ENCODE data around the gene HSPA12A. TPM values are rescaled to one million over a fixed set of nuclear protein-coding genes. Genes with fewer than 3 reads are reported as not detected.

Gene HSPA12A
- total and polyA plus RNA-seq, 9 of the 15 experiments (the other 6 are each of a cell fraction or from before 2014, with no cell fraction given) = 0.01 to 0.18 (median 0.04) TPM; not detected in 4

DNA sequence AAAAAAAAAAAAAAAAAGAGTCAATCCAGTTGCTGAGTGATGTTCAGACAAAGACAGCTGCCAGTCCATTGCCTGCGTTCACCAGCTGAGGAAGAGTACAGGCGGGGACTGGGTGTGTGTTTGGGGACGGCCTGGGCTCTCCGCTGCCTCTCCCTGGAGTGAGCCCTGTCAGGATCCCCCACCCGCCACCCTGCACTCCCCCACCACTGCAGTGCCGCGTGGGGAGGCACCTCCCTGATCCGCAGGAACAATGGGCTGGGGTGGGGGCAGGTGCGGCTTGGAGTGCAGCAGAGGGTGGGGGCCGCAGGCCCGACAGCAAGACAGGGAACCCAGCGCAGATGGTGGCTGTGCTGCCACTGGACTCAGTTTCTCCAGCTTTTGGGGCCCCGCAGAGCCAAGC is 1.4 kb downstream of the HSPA12A start:
- ChIA-PET CTCF (ENCODE audit: low intra/inter-chr PET ratio) (no interaction called here), POLR2A (no interaction called here)
- no peak for FAIRE-seq
- Histone ChIP-seq H3K9ac (ENCODE audit: insufficient read depth in 1 of 2, low read depth in 2 of 2, low read length in 2 of 2) (no peak overlapping the region), H3K4me2 (ENCODE audit: insufficient read depth, low read length) (no peak overlapping the region), H2AFZ (ENCODE audit: low read depth, low read length) (no peak overlapping the region), H3K4me1 (replicated peaks in 1 of 2; ENCODE audit: control insufficient read depth in 2 of 2, insufficient read depth in 2 of 2, low read length in 2 of 2) (peaks cover 0 to 18% of the 10 kb centered on the region in 2 experiments; a peak in 2 of 5 replicates), H3K27me3 (ENCODE audit: control insufficient read depth in 2 of 2, insufficient read depth in 2 of 2, low read length in 2 of 2) (peaks cover 0 to 24% of the 10 kb centered on the region in 2 experiments; a peak in 2 of 5 replicates), H4K20me1 (replicated peaks; ENCODE audit: control insufficient read depth, insufficient read depth, low read length) (no peaks in the 10 kb centered on the region), H3K36me3 (ENCODE audit: control insufficient read depth, insufficient read depth, low read length) (no peaks in the 10 kb centered on the region), H3K4me3 (no peak overlapping the region), H3K79me2 (ENCODE audit: control insufficient read depth, insufficient read depth, low read length) (no peaks in the 10 kb centered on the region), H3K9me3 (replicated peaks; ENCODE audit: control insufficient read depth, insufficient read depth, low read depth, low read length) (no peaks in the 10 kb centered on the region), H3K27ac (ENCODE audit: extremely low read depth, low read depth, low read length) (no peak overlapping the region), H3K9me1 (ENCODE audit: control insufficient read depth, insufficient read depth, low read length) (no peaks in the 10 kb centered on the region)
- intact Hi-C loops (cut with micrococcal nuclease) (no loop called here), in situ Hi-C loops (cut with MboI) (no loop called here)
- no TSS peak for BruUV-seq (replicated peaks)
- no peak for TF ChIP-seq TAF7 (tag; IDR thresholded peaks at IDR 0.05)
- TF ChIP-seq ZNF197 (CRISPR knock-in tag; IDR thresholded peaks at IDR 0.05; ENCODE audit: low read depth) = no peak
- TF ChIP-seq SMARCB1 (IDR thresholded peaks at IDR 0.05; ENCODE audit: insufficient read length, low read depth) = no peak
- no peak for TF ChIP-seq ZNF134 (CRISPR knock-in tag; conservative IDR thresholded peaks at IDR 0.05)
- no peak for TF ChIP-seq E2F8 (IDR thresholded peaks at IDR 0.05; ENCODE audit: low read depth, partially characterized antibody)
- TF ChIP-seq TCFL5 (CRISPR knock-in tag; conservative IDR thresholded peaks at IDR 0.05) = no peak
- TF ChIP-seq USF2 (CRISPR knock-in tag; IDR thresholded peaks at IDR 0.05) = no peak
- TF ChIP-seq SNIP1 (IDR thresholded peaks at IDR 0.05; ENCODE audit: low read depth) = no peak
- TF ChIP-seq ZNF589 (CRISPR knock-in tag; IDR thresholded peaks at IDR 0.05; ENCODE audit: low read depth) = no peak
- TF ChIP-seq CCAR2 (IDR thresholded peaks at IDR 0.05; ENCODE audit: low read depth, low read length) = no peak
- TF ChIP-seq, protein P1, sequence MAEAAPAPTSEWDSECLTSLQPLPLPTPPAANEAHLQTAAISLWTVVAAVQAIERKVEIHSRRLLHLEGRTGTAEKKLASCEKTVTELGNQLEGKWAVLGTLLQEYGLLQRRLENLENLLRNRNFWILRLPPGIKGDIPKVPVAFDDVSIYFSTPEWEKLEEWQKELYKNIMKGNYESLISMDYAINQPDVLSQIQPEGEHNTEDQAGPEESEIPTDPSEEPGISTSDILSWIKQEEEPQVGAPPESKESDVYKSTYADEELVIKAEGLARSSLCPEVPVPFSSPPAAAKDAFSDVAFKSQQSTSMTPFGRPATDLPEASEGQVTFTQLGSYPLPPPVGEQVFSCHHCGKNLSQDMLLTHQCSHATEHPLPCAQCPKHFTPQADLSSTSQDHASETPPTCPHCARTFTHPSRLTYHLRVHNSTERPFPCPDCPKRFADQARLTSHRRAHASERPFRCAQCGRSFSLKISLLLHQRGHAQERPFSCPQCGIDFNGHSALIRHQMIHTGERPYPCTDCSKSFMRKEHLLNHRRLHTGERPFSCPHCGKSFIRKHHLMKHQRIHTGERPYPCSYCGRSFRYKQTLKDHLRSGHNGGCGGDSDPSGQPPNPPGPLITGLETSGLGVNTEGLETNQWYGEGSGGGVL (CRISPR knock-in tag; IDR thresholded peaks at IDR 0.05) = no peak
- no peak for TF ChIP-seq CHD1 (IDR thresholded peaks at IDR 0.05; ENCODE audit: low read length)
- TF ChIP-seq, protein P2, sequence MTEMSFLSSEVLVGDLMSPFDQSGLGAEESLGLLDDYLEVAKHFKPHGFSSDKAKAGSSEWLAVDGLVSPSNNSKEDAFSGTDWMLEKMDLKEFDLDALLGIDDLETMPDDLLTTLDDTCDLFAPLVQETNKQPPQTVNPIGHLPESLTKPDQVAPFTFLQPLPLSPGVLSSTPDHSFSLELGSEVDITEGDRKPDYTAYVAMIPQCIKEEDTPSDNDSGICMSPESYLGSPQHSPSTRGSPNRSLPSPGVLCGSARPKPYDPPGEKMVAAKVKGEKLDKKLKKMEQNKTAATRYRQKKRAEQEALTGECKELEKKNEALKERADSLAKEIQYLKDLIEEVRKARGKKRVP (CRISPR knock-in tag; IDR thresholded peaks at IDR 0.05) = no peak
- no peak for TF ChIP-seq ZNF79 (CRISPR knock-in tag; IDR thresholded peaks at IDR 0.05; ENCODE audit: low read depth)
- TF ChIP-seq SRSF7 (optimal IDR thresholded peaks at IDR 0.05; ENCODE audit: low read depth, low read length) = no peak
- no peak for TF ChIP-seq RBM22 (IDR thresholded peaks at IDR 0.05; ENCODE audit: low read depth, low read length, poor library complexity, severe bottlenecking)
- TF ChIP-seq ZNF75A (CRISPR knock-in tag; IDR thresholded peaks at IDR 0.05) = no peak
- no peak for TF ChIP-seq PTTG1 (tag; IDR thresholded peaks at IDR 0.05; ENCODE audit: low read depth)
- WGBS (ENCODE audit: insufficient coverage, low coverage, missing lambda C conversion rate) = 13% methylated on average over 5 of the region's 13 CpGs
- ATAC-seq = no peak
- no peak for DNase-seq (ENCODE audit: extremely low read depth in 1 of 4, low spot score in 3 of 4)

All from K562 (cell line).